Esophagus muscularis mucosa (tissue), 4 donors: Measurements from ENCODE around the gene SLIT1. TPM values are rescaled to one million over a fixed set of nuclear protein-coding genes. Genes with fewer than 3 reads are reported as not detected.
"Not testable (repeated sequence)": the region's sequence is repeated elsewhere in the genome, so short reads cannot be mapped to it uniquely, and the experiment has no call there.

Experiments used
- DNase-seq: peaks from one replicate; pipeline ENCODE4 v3.0.0-alpha.2; 2017; ENCODE audit errors: extremely low spot score
- H3K27ac ChIP-seq, 4 donors: fragments of 200-600 bp; sonication (generic); replicated peaks in 1 of 4; 1 replicate in 3 of 4; 2 replicates in 1 of 4; pipeline ENCODE4 v1.5.1; 2016 to 2019; ENCODE audit warnings: mild to moderate bottlenecking in 1 of 4
- H3K27me3 ChIP-seq, 4 donors: fragments of 200-600 bp; sonication (generic); one replicate each; pipeline versions ENCODE4 v1.5.1 to v1.6.0; 2016 to 2019
- H3K36me3 ChIP-seq, 4 donors: fragments of 200-600 bp; sonication (generic); one replicate each; pipeline ENCODE4 v1.5.1; 2016 to 2019
- H3K4me1 ChIP-seq, 4 donors: fragments of 200-600 bp; sonication (generic); one replicate each; pipeline ENCODE4 v1.5.1; 2016 to 2019
- H3K4me3 ChIP-seq, 4 donors: fragments of 200-600 bp; sonication (generic); 1 replicate in 2 of 4; 2 replicates in 2 of 4; pipeline ENCODE4 v1.5.1; 2016 to 2019; ENCODE audit warnings: mild to moderate bottlenecking in 4 of 4, moderate library complexity in 1 of 4
- H3K9me3 ChIP-seq, 4 donors: fragments of 200-600 bp; sonication (generic); 1 replicate in 3 of 4; 2 replicates in 1 of 4; pipeline ENCODE4 v1.5.1; 2016 to 2019
- EP300 ChIP-seq: sonication (generic); formaldehyde crosslinking; IDR thresholded peaks from one replicate; pipeline ENCODE4 v1.6.1; 2017; ENCODE audit warnings: antibody characterized with exemption
- POLR2A ChIP-seq: fragments of 450-650 bp; IDR thresholded peaks from one replicate; pipeline ENCODE4 v1.6.1; 2017; ENCODE audit warnings: antibody characterized with exemption, moderate library complexity, mild to moderate bottlenecking, low read depth
- POLR2AphosphoS5 ChIP-seq, 2 donors: sonication (generic); formaldehyde crosslinking; IDR thresholded peaks; one replicate each; pipeline ENCODE4 v1.6.1; 2017; ENCODE audit warnings: antibody characterized with exemption in 2 of 2
- WGBS: methylation state at CpG from one replicate; pipeline ENCODE4 v1.1.5; 2018; 5-methylcytosine and 5-hydroxymethylcytosine counted together
- intact Hi-C: fragments of 100-400 bp; cut with DNase I; formaldehyde crosslinking; loops from one replicate; pipeline ENCODE4 v1.15.1; 2023
- total RNA-seq, 4 donors: library from RNA; depleted of rRNA; stranded (reverse); fragments of >200 nt; gene quantifications; one replicate each; pipeline versions ENCODE4 v1.1.0 to v1.2.1, GENCODE V29; 2016
- TF ChIP-seq, protein P1 (sequence below), 3 experiments: fragments of 200-600 bp in 2 of 3; fragments of 450-650 bp in 1 of 3; sonication (generic) in 2 of 3; IDR thresholded peaks; one replicate each; pipeline ENCODE4 v1.5.1; 2017 to 2019; ENCODE audit warnings: antibody characterized with exemption in 3 of 3, mild to moderate bottlenecking in 2 of 3, moderate library complexity in 1 of 3

The SLIT1 gene
- total RNA-seq, 4 donors from 2014 or later, result 0.13 to 0.42 (median 0.31) TPM

- TF ChIP-seq EP300, result no peak
- TF ChIP-seq, protein P1, sequence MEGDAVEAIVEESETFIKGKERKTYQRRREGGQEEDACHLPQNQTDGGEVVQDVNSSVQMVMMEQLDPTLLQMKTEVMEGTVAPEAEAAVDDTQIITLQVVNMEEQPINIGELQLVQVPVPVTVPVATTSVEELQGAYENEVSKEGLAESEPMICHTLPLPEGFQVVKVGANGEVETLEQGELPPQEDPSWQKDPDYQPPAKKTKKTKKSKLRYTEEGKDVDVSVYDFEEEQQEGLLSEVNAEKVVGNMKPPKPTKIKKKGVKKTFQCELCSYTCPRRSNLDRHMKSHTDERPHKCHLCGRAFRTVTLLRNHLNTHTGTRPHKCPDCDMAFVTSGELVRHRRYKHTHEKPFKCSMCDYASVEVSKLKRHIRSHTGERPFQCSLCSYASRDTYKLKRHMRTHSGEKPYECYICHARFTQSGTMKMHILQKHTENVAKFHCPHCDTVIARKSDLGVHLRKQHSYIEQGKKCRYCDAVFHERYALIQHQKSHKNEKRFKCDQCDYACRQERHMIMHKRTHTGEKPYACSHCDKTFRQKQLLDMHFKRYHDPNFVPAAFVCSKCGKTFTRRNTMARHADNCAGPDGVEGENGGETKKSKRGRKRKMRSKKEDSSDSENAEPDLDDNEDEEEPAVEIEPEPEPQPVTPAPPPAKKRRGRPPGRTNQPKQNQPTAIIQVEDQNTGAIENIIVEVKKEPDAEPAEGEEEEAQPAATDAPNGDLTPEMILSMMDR (IDR thresholded peaks at IDR 0.05), result no peak
- no peak for TF ChIP-seq POLR2AphosphoS5 (IDR thresholded peaks at IDR 0.05)
- TF ChIP-seq POLR2A, result no peak
- peaks cover 0 to 74% (median 3%) of the 10 kb centered on the region in 4 donors for H3K27me3 ChIP-seq
- no peak overlapping the region for H3K4me3 ChIP-seq
- no peaks in the 10 kb centered on the region for H3K4me1 ChIP-seq
- H3K9me3 ChIP-seq, result no peaks in the 10 kb centered on the region
- no peaks in the 10 kb centered on the region for H3K36me3 ChIP-seq
- no peak overlapping the region for H3K27ac ChIP-seq
- intact Hi-C loops, result no loop called here
- DNase-seq, result no peak
- 53% methylated on average over 13 of the region's 15 CpGs for WGBS
Observed at GRCh38 chr10:97089209-97089870, 96.4 kb downstream of the SLIT1 start.

DNA sequence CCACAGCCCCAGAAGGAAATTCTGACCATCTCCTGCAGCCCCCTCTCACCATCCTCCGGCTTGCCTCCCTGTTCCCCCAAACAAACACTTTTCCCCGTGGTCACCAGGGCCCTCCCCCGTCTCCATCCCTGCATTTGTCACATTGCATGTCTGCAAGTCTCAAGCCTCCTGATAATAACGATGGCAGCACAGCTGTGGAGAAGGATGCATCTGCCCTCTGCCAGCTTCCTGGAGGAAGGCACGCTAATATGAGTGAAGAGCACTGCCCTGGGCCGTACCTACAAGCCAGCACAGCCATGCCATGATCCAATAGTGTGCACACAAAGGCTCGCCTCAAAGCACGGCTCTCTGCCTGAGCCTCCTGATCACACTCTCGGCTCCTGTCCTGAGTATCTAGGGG, 98.5 kb downstream of the SLIT1 start:
- WGBS, result 76% methylated on average over 9 of the region's 9 CpGs
- Histone ChIP-seq H3K9me3 (no peaks in the 10 kb centered on the region), H3K4me3 (no peak overlapping the region), H3K27me3 (peaks cover 0 to 85% (median 3%) of the 10 kb centered on the region in 4 donors), H3K27ac (no peak overlapping the region), H3K36me3 (no peaks in the 10 kb centered on the region), H3K4me1 (no peaks in the 10 kb centered on the region)
- DNase-seq, result no peak
- intact Hi-C loops, result no loop called here
- TF ChIP-seq EP300 (no peak), POLR2A (no peak), POLR2AphosphoS5 (IDR thresholded peaks at IDR 0.05) (no peak)
- TF ChIP-seq, protein P1 (IDR thresholded peaks at IDR 0.05), result no peak

GRCh38 chr10:97086530-97086929, 99.2 kb downstream of the SLIT1 start:
- Histone ChIP-seq H3K36me3 (no peaks in the 10 kb centered on the region), H3K27me3 (peaks cover 0 to 93% (median 3%) of the 10 kb centered on the region in 4 donors), H3K4me1 (no peaks in the 10 kb centered on the region), H3K27ac (no peak overlapping the region), H3K9me3 (no peaks in the 10 kb centered on the region), H3K4me3 (no peak overlapping the region)
- WGBS, result 71% methylated on average over 1 of the region's 1 CpG
- intact Hi-C loops, result no loop called here
- DNase-seq, result no peak
- TF ChIP-seq EP300 (no peak), POLR2A (no peak), POLR2AphosphoS5 (IDR thresholded peaks at IDR 0.05) (no peak)
- TF ChIP-seq, protein P1 (IDR thresholded peaks at IDR 0.05), result no peak

- WGBS, result 42% methylated on average over 9 of the region's 9 CpGs
- Histone ChIP-seq H3K36me3 (no peaks in the 10 kb centered on the region), H3K27ac (no peak overlapping the region), H3K4me1 (peaks cover 0 to 3% (median 0%) of the 10 kb centered on the region in 4 donors), H3K9me3 (no peaks in the 10 kb centered on the region), H3K27me3 (peaks cover 0 to 88% (median 3%) of the 10 kb centered on the region in 4 donors), H3K4me3 (no peak overlapping the region)
- TF ChIP-seq POLR2AphosphoS5 (IDR thresholded peaks at IDR 0.05) (no peak), POLR2A (no peak), EP300 (no peak)
- TF ChIP-seq, protein P1 (IDR thresholded peaks at IDR 0.05), result no peak
- intact Hi-C loops, result no loop called here
- no peak for DNase-seq
Observed at GRCh38 chr10:97083228-97083829, 102.4 kb downstream of the SLIT1 start.

DNA sequence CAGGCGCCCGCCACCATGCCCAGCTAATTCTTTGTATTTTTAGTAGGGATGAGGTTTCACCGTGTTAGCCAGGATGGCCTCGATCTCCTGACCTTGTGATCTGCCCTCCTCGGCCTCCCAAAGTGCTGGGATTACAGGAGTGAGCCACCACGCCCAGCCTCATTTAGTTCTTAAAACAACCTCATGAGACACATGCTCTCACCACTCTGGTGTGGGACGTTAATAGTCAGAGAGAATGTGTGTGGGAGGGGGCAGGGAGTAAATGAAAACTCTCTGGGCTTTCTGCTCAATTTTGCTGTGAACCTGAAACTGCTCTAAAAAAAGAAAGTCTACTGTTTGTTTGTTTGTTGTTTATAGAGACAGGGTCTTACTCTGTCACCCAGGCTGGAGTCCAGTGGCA, 103.2 kb downstream of the SLIT1 start:
- H3K4me3 ChIP-seq, H3K4me1 ChIP-seq, intact Hi-C loops, H3K27ac ChIP-seq, H3K36me3 ChIP-seq, DNase-seq, H3K9me3 ChIP-seq: not testable (repeated sequence)
- 85% methylated on average over 7 of the region's 7 CpGs for WGBS
- peaks cover 0 to 84% (median 0%) of the 10 kb centered on the region in 4 donors for H3K27me3 ChIP-seq
